Lower leg skin (tissue), 3 donors: ENCODE data around the gene PAIP2.

Experiments
- CTCF ChIP-seq, 3 donors: fragments of 450-650 bp; IDR thresholded peaks; one replicate each; pipeline ENCODE4 v1.5.1; 2016; ENCODE audit warnings: antibody characterized with exemption in 3 of 3, mild to moderate bottlenecking in 3 of 3, moderate library complexity in 2 of 3
- POLR2A ChIP-seq, 2 donors: fragments of 450-650 bp; IDR thresholded peaks; one replicate each; pipeline ENCODE4 v1.6.1; 2016 to 2017; ENCODE audit warnings: antibody characterized with exemption in 2 of 2, mild to moderate bottlenecking in 1 of 2, moderate library complexity in 1 of 2

- TF ChIP-seq CTCF (IDR thresholded peaks at IDR 0.05) (no peak), POLR2A (IDR thresholded peaks at IDR 0.05) (no peak)
Measured at GRCh38 chr5:139298242-139298641, 43.4 kb upstream of the PAIP2 start.
